COLO829 (cell line): ENCODE measurements around the gene SH2B3.
"Not testable (repeated sequence)": the region's sequence is repeated elsewhere in the genome, so short reads cannot be mapped to it uniquely, and the experiment has no call there.

ENCODE experiments used
- DNase-seq: peaks from one replicate; pipeline ENCODE4 v3.0.0; 2012; ENCODE audit warnings: low spot score

Gene SH2B3

DNA sequence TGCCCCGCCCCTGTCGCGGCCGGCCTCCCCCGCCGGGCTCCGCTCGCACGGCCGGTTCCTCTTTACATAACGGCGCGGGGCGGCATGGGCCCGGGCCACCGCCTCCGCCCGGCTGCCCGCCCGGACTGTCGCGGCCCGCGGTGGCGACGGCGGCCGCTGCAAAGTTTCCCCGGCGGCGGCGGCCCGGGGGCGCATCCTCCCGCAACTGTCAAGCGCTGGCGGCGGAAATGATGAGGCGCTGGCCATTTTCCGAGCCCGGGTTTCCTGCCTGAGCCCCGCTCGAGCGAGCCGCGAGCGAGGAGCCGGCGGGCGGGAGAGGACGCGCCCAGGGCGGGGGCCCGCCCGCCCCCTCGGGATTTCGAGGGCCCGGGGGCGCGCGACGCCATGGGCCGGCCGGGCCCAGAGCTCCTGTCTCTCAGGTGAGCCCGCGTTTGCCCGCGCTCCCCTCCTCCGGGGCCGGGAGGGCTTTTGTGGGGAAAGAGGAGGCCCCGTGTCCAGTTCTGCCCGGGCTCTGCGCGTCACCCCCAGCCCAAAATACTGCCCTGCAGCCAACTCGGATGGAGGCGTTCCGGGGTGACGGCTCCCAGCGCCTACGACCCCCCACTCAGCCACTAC is at the start of gene SH2B3:
Gene SH2B3 (plus strand): TSS at position 65 of the 615 bp plus-strand sequence. CDS start 12,223 bp downstream, outside the sequence.
- no peak for DNase-seq

DNA sequence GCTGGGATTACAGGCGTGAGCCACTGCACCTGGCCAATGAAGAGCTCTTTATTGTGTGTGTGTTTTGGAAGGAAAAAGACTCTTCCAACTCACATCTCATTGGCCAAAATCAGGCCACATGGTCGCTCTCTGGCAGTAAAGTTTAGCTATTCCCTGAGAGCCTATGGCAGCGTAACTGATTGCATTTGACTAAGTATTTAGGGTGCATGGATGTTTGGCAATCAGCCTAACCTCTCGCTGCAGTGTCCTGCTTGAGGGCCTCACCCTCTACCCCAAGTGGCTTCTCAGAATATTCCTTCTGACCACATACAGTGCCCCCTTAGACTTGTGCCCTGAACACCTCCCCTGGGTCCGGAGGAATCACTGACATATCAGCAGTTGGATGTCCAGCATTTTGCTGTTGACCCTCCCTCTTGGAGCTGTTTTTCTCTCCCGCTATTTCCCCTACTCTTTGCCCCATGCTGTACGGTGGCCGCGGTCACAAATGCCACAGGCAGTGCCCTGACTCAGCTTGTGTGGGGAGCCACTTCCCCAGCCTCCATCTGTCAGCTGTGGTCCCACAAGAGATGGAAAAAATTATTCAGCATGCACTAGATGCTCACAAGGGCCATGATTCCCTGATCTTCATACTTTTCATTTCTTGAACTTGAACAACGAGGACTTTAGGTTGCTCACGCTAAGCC is 46.4 kb upstream of the SH2B3 start:
- DNase-seq = no peak

DNA sequence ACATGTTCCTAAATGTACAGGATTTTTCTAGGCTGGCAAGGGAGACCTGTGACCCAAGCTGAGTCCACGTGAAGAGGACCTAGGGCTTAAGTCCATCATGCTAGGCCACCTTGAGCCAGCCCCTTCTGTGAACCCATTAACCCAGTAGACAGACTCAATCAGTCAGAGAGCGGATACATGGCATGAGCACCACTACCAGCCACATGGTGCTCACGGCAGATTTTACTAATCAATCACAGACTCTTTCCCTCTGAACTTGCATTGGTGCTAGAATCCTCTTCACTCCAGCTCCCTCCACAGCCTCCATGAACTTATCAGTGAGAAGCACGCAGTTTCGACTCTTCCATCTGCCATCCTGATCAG is 45.8 kb upstream of the SH2B3 start:
- no peak for DNase-seq

DNA sequence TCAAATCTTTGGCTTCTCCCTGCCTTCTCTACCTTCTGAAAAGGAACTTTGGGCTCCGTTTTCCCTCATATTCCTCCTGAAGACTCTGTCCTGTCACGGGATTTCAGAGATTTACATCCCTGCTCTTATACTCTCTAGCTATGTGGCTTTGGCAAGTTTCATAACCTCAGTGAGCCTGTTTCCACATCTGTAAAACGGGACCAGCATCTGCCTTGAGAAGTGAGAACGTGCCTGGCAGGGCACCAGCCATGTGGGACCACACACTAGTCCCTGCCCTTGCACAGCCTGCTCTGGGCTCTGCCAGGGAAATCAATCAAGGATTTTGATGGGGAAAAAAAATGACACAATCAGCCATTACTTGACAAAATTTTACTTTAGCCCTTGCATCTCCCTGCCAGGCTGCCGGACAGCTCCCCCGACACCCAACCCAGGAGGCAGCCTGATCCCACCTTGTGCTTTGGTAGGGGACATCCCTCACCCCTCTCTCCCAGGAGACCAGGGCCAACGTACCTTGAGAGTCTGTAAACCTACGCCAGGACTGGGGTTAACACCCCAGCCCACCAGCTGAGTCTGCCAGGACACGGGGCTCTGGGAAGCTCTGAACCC is 45.3 kb upstream of the SH2B3 start:
- DNase-seq = no peak

DNA sequence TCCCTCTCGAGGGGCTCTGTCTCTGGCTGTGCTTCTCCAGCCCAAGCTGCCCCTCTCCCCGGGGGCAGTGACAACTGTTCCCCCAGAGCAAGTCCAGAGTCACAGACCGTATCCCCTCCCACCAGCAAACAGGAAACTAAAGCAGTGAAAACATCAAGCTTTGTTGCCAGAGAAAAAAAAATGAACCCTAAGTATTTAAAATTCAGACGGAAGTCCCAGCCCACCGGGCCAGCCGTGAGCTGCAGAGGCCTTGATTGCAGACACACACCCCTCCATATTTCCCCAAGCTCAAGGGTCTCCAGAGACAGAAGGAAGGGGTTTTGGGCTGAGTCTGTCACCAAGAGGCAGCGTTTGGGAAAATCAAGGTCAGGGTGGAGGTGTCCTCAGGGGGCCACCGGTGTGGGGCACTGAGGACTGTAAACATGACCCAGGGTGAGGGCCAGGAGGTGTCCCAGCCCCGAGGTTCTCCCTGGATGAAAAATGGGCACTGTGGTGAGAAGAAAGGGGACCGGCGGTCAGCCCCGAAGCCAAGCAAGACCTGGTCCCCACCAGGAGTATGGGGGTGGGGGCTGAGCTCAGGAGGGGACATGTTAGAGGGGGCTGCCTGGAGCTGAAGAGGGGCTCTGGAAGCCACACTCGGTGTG is 44.5 kb upstream of the SH2B3 start:
- DNase-seq = no peak

DNA sequence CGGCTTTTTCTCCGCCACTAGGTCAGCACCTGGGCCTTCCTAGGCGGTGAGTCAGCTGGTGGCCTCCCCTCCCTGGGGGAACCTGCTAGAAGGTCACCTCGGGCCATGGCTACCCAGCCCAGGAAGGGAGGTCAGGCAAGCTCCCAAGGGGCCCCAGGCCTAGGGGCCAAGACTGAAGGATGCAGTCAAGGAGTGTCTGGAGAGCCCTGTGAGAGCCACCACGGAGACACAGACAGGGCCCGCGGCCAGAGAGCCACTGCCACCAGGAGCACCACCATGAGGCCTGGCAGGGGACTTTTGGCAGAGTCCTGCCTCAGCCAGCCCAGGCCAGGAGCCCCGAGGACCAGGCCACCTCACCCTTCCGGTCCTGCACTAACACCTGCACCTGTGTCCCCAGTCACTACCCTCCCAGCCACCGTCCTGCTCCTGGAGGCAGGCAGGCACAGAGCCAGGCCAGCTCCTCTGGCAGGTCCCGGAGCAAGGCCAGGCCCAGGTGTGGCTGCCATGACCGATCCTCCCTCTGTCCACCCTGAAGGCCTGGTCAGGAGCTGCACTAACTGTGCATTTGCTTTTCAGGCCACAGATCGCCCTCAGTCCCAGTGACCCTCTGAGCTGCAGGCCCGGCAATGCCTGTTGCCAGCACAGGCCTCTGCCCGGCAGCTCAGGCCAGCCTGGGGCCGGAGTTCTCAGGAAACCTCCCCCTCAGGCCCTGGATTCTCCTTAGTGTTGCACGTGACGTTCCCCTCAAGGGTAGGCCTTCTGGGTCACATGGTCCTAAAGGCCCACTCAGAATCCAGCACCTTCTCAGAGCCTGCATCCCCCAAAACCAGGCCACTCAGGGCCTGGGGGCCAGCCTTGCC is 43.8 kb upstream of the SH2B3 start:
- DNase-seq = no peak

DNA sequence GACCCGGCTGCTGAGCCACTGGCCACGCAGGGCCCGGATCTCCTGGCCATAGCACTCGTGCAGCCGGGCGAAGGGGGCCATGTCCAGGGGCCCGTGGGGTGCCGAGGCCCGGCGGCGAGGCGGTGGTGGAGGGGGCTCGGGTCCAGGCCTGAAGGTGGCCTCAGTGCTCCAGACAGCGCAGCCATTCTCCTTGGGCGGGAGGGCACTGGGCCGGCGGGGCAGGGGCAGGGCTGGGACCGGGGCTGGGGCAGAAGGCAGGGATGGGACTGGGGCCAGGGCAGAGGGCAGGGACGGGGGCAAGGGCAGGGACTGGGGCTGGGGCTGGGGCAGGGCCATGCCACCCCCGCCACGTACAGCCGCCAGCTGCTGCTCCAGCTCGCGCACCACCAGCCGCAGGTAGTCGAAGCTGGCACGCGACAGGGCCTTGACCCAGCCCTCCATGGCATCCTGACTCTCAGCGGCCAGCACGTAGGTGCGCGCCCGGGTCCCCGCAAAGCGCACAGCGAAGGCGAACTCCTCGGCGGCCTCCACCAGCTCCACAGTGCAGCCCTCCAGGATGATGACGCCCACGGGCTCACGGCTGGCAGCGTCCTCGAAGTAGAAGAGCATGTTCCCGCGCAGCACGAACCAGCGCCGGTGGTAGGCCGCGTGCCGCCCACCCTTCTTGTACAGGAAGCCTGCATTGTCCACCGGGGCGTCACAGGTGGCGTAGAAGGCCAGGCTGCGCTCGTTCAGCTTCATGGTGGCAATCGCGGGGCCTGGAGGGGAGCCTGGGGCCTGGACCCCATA is 42.8 kb upstream of the SH2B3 start:
- DNase-seq = no peak

DNA sequence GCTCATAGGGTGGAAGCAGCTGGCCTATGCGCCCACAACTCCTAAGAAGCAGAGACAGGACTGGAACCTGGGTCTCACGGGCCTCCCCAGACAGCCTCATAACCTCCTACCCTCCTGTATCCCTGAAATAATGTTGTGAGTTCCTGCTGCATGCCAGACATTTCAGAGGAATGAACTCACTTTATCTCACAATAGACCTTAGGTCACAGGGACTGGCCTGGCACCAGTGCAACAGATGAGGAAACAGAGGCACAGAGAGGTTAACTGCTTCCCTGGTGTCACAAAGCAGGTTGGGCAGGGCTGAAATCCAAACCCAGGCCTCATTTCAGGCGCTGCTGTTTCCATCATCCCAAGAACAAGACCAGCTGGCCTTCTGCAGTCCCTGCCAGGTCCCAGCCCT is 42.1 kb upstream of the SH2B3 start:
- DNase-seq = no peak

DNA sequence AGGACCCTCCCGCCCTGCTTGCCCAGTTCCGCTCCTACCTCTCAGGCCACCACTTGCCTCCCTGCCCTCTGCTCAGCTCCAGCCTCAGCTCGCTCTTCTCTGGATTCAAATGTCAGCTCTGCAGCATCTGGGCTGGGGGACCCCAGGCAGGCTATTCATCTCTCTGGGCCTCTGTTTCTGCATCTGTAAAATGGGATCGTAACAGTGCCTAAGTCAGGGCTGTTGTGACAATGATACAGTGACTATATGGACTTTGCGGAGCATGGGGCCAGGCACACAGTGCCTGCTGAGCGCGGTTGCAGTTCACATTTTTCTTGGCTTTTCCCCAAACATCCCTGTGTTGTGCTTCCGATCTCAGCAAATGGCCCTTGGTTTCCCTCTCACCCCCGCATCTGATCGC is 39.6 kb upstream of the SH2B3 start:
- no peak for DNase-seq

DNA sequence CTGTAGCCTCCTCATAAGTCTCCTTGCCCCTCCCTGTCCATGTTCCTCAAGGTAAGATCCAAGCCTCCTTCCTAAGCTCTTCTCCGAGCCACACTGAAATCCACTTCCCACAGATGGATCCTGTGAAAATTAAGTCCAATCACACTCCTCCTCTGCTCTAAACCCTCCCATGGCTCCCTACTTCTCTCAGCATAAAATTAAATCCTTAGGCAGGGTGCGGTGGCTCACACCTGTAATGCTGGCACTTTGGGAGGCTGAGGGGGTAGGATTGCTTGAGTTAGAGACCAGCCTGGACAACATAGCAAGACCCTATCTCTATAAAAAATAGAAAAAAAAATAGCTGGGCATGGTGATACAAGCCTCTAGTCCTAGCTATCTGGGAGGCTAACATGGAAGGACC is 39.1 kb upstream of the SH2B3 start:
- no peak for DNase-seq

DNA sequence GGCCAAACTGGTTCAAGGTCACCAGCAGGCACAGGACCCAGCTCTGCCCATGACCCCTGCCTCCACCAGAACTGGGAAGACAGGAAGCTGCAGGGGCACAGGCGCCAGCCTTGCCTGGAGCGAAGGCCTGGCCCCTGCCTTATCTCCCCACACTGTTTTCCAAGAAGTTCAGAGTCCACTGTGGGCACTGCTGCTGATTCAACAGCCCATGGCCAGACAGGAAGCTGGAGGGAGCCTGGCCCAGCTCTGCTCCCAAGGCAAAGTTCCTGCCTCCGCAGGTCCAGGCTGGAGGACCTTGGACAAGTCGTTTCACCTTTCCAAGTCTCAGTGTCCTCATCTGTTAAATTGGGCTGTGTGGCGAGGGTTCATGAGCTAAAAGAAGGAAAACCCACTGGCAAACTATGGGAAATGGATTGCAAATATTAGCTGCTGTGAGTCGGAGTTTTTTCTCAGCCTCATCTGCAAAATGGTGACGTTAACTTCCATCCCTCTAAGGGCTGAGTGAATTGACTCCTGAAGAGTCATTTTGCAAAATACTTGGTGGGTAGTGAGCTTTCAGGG is 38.0 kb upstream of the SH2B3 start:
- DNase-seq = no peak

DNA sequence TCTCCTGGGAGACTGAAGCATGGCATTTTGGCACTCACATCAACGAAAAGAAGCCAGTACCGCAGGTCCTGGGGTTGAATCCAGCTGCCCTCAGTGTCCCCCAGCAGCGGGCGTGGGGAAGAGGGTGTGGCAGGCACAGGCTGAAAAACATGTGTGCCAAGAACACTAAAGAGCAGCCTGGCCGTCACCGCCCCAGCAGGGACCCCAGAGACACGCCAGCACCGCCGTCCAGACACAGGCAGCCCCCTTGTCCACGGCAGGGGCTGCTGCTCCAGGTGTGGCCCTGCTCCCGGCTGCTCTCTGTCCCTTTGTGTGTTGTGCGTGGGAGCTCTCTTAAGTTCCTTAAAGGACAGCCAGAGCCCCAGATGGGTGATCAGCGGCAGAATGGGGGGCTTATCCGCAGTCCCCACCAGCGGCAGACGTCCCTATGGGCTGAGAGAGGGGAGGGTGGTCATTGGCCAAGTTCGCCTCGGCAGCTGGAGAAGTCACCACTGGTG is 37.4 kb upstream of the SH2B3 start:
- no peak for DNase-seq

DNA sequence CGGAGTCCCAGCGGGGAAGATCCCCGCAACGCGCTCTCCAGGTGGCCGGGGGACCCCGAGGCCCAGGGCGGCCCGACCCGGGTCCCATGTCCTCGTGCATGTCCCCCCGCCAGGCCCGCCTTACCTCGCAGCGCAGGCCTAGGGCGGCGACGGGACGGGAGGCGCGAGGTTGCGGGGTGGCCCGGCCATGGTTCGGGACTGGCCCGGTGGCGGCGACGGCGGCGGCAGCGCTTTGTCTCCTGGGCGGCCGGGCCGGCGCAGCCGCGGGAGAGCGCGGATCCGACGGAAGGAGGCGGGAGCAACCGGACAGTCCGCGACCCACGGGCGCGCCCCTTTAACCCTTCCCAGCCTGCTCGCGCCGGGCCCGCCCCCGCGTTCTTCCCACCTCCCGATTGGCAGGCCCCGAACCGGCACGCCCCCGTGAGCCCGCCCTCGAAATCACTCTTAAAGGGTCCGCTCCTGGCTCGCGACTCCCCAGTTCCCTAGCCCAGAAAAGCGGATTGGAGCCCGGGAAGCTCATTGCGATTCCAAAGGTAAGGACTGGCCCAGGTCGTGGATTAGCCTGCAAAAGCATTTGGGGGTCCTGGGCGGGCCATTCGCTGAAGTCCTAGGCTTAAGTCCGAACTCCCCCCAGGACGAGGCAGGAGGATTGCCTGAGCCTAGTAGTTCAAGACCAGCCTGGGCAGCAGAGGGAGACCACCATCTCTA is 36.8 kb upstream of the SH2B3 start, which contains the start of gene PHETA1:
Gene PHETA1 (minus strand): TSS at position 308 of the 708 bp plus-strand sequence. CDS start 5,668 bp downstream, outside the sequence.
- DNase-seq = peak; percentile 80

DNA sequence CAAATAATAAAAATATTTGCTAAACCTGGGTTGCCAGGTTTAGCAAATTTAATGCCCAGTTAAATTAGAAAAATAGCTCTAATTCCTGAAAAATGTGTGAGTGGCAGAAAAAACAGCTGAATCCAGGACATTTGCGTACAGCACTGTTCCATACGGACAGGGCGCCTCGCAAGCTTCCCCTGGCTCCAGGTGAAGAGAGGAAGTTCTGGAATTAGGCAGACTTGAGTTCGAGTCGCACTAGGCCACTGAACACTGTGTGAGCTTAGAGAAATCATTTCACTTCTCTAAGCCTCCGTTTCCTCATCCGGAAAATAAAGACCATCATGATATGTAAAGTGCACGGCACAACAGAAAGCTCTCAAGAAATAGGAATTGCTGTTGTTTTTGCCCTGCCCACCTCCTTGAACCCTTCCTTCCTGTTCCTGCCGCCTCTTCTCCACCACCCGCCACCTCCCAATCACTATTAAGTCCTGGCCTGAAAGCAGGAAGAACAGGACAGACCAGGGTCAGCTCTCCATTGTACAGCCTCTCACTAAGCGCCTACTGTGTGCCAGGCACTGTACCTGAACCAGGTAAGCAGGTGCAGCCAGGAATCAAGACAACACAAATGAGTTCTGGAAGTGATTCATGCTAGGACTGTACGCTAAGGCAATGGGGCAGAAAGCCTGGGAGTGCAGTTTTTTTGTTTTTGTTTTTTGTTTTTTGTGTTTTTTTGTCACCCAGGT is 36.1 kb upstream of the SH2B3 start:
- DNase-seq = no peak

DNA sequence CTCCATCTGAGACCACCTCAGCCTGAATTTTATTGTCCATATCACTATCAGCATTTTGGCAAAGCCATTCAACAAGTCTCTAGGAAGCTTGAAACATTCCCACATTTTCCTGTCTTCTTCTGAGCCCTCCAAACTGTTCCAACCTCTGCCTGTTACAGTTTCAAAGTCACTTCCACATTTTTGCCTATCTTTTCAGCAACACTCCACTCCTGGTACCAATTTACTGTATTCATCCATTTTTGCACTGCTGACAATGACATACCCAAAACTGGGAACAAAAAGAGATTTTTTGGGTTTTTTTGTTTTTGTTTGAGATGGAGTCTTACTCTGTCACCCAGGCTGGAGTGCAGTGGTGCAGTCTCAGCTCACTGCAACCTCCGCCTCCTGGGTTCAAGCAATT is 32.5 kb upstream of the SH2B3 start:
- not testable (repeated sequence) for DNase-seq

DNA sequence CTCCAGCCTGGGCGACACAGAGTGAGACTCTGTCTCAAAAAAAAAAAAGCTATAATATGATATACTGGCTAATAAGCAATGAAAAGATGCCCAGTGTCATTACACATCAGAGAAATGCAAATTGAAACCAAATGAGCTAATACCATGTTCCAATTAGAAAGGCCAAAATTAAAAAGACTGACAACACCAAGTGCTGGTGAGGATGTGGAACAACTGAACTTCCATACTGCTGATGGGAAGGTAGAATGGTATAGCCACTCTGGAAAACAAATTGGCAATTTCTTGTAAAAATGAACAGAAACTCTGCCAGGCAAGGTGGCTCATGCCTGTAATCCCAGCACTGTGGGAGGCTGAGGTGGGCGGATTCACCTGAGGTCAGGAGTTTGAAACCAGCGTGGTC is 28.3 kb upstream of the SH2B3 start:
- DNase-seq = no peak

DNA sequence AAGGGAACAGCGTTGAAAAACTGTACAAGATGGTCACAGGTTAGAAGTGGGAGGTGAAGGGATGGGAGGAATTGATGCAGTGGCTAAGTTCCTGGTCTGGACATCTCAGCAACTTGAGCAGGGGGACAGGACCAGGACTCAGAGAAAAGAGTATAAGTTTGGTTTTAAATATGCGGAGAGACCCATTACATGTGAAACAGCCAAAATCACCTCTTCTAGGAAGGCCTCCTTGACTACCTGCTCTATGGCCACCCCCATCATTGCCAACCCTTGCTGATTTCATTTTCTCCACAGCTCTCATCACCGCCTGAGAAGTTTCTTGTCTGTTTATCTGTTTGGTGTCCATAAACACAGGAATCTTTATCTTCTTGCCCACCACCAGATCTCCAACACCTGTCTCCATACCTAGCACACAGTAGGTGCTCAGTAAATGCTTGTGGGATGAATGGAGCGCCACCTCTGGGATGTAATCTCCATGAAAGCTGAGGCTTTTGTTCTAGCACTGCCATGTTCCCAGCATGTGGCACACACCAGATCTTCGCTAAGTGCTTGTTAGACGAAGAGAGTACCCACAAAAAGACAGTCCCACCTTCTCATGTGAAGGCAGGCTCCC is 25.7 kb upstream of the SH2B3 start:
- DNase-seq = no peak

DNA sequence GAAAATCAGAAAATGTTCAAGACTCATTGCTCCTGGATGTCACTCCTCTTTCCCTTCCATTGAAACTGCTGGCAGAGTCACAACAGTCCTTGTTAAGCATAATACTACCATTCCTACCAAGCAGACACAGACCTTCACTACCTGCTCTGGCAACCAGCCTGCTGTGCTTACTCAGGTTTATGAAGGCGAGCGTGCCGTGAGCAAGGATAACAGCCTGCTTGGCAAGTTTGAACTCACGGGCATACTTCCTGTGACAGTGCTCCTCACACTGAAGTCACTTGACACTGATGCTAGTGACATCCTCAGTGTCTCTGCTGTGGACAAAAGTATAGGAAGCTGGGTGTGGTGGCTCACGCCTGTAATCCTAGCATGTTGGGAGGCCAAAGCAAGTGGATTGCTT is 21.1 kb upstream of the SH2B3 start:
- no peak for DNase-seq

DNA sequence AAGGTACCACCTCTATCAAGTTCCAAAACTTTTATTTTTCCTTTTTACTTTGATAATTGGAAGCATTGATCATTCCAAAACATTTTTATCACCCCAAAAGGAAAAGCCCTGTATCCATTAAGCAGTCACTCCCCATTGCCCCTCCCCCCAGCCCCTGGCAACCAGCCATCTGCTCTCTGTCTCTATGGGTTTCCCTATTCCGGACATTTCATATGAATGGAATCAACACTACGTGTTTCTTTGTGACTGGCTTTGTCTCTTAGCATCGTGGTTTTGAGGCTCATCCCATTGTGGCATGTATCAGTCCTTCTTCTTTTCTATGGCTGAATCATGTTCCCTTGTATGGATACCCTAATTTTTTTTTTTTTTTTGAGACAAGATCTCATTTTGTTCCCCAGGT is 18.8 kb upstream of the SH2B3 start:
- no peak for DNase-seq
